IMR-90 (cell line): Measurements from ENCODE around the gene KRTAP10-11. TPM values are rescaled to one million over a fixed set of nuclear protein-coding genes. Genes with fewer than 3 reads are reported as not detected.

Source experiments
- ATAC-seq: fragments of 200-7000 bp; cut with Tn5 transposase; 2 replicates; pipeline ENCODE4 v1.9.1; 2020; ENCODE audit warnings: low read depth, mild to moderate bottlenecking, moderate library complexity
- BruUV-seq: library from RNA; stranded (reverse); fragments of 400-500 nt; replicated peaks from 2 replicates; lab custom pipeline; 2021; lab: Mats Ljungman, UMichigan
- CTCF ChIA-PET: fragments of 300-600 bp; formaldehyde crosslinking; extraction: SDS; loops from one replicate; lab custom pipeline; 2021; ENCODE audit warnings: antibody characterized with exemption; lab: Yijun Ruan, JAX
- POLR2A ChIA-PET: fragments of 300-600 bp; sonication (Branson Sonifier 250); formaldehyde crosslinking; loops from one replicate; lab custom pipeline; 2022; ENCODE audit warnings: antibody characterized with exemption; ENCODE audit not compliant: unreplicated experiment; lab: Charles Lee
- DNase-seq: peaks from one replicate; pipeline ENCODE4 v3.0.0; 2013
- H2AFZ ChIP-seq: replicated peaks from 2 replicates; pipeline ENCODE3; 2013; ENCODE audit warnings: low read length, mild to moderate bottlenecking; ENCODE audit not compliant: poor library complexity
- H2AK5ac ChIP-seq: 2 replicates; pipeline ENCODE4 v1.6.1; 2013; ENCODE audit warnings: low read depth, low read length, inconsistent platforms
- H2AK9ac ChIP-seq: replicated peaks from 2 replicates; pipeline ENCODE3; 2013; ENCODE audit warnings: mild to moderate bottlenecking, low read depth, low read length, moderate library complexity; ENCODE audit not compliant: poor library complexity
- H2BK120ac ChIP-seq: 2 replicates; pipeline ENCODE4 v1.6.1; 2013; ENCODE audit warnings: low read depth, low read length, inconsistent platforms
- H2BK15ac ChIP-seq: 3 replicates; pipeline ENCODE4 v1.6.1; 2013; ENCODE audit warnings: low read depth, low read length, inconsistent platforms
- H2BK20ac ChIP-seq: 2 replicates; pipeline ENCODE4 v1.6.1; 2013; ENCODE audit warnings: low read depth, mild to moderate bottlenecking, inconsistent platforms, low read length, moderate library complexity
- H2BK5ac ChIP-seq: 2 replicates; pipeline ENCODE4 v1.6.1; 2013; ENCODE audit warnings: mild to moderate bottlenecking, low read depth, low read length, inconsistent platforms; ENCODE audit not compliant: poor library complexity, severe bottlenecking
- H3K14ac ChIP-seq: replicated peaks from 2 replicates; pipeline ENCODE4 v1.6.1; 2013; ENCODE audit warnings: low read depth, low read length, inconsistent platforms
- H3K18ac ChIP-seq: 2 replicates; pipeline ENCODE4 v1.6.1; 2013; ENCODE audit warnings: low read depth, low read length, control low read depth
- H3K23ac ChIP-seq: 2 replicates; pipeline ENCODE4 v1.6.1; 2013; ENCODE audit warnings: low read depth, low read length, inconsistent platforms
- H3K27ac ChIP-seq: 2 replicates; pipeline ENCODE4 v1.5.1; 2013; ENCODE audit warnings: mild to moderate bottlenecking, control low read depth, low read length; ENCODE audit not compliant: insufficient read depth
- H3K27me3 ChIP-seq: 2 replicates; pipeline ENCODE4 v1.6.1; 2013; ENCODE audit warnings: low read length; ENCODE audit not compliant: control insufficient read depth, insufficient read depth
- H3K36me3 ChIP-seq: 2 replicates; pipeline ENCODE4 v1.6.1; 2013; ENCODE audit warnings: low read length, mixed read lengths; ENCODE audit not compliant: control insufficient read depth, insufficient read depth
- H3K4ac ChIP-seq: 2 replicates; pipeline ENCODE4 v1.6.1; 2013; ENCODE audit warnings: low read depth, low read length, inconsistent platforms
- H3K4me1 ChIP-seq: 2 replicates; pipeline ENCODE4 v1.6.1; 2013; ENCODE audit warnings: low read length, mixed read lengths; ENCODE audit not compliant: control insufficient read depth, insufficient read depth
- H3K4me2 ChIP-seq: 2 replicates; pipeline ENCODE4 v1.6.1; 2013; ENCODE audit warnings: low read depth, mild to moderate bottlenecking, control low read depth, low read length, moderate library complexity
- H3K4me3 ChIP-seq: 2 replicates; pipeline ENCODE4 v1.5.1; 2013; ENCODE audit warnings: low read depth, mild to moderate bottlenecking, control low read depth, low read length, moderate library complexity; ENCODE audit not compliant: insufficient read depth
- H3K56ac ChIP-seq: 2 replicates; pipeline ENCODE4 v1.6.1; 2013; ENCODE audit warnings: low read length, inconsistent platforms; ENCODE audit not compliant: insufficient read depth; ENCODE audit errors: extremely low read depth
- H3K79me1 ChIP-seq, 2 experiments: 2 replicates each; pipeline ENCODE4 v1.6.1; 2013; ENCODE audit warnings: low read length in 2 of 2, inconsistent platforms in 1 of 2, low read depth in 1 of 2
- H3K9ac ChIP-seq: 2 replicates; pipeline ENCODE4 v1.6.1; 2013; ENCODE audit warnings: low read depth, low read length, control low read depth
- H3K9me1 ChIP-seq: 2 replicates; pipeline ENCODE4 v1.6.1; 2013; ENCODE audit warnings: low read length, inconsistent platforms; ENCODE audit not compliant: insufficient read depth
- H3K9me3 ChIP-seq: 2 replicates; pipeline ENCODE4 v1.6.1; 2013; ENCODE audit warnings: low read length; ENCODE audit not compliant: control insufficient read depth, insufficient read depth
- H4K20me1 ChIP-seq: 2 replicates; pipeline ENCODE4 v1.6.1; 2013; ENCODE audit warnings: low read length, inconsistent platforms; ENCODE audit not compliant: insufficient read depth
- H4K5ac ChIP-seq: 2 replicates; pipeline ENCODE4 v1.6.1; 2013; ENCODE audit warnings: mild to moderate bottlenecking, low read depth, low read length, control low read depth
- H4K8ac ChIP-seq, 2 experiments: 2 replicates each; pipeline ENCODE4 v1.6.1; 2013; ENCODE audit warnings: low read depth in 2 of 2, low read length in 2 of 2, control low read depth in 1 of 2, inconsistent platforms in 1 of 2
- H4K91ac ChIP-seq: 2 replicates; pipeline ENCODE4 v1.6.1; 2013; ENCODE audit warnings: low read depth, low read length, inconsistent platforms; ENCODE audit not compliant: insufficient read depth
- BHLHE40 ChIP-seq: fragments of 150-350 bp; IDR thresholded peaks from 2 replicates; pipeline ENCODE4 v1.6.1; 2016; ENCODE audit warnings: mild to moderate bottlenecking, low read depth, low read length
- CEBPB ChIP-seq: IDR thresholded peaks from 2 replicates; pipeline ENCODE4 v1.6.1; 2012; ENCODE audit warnings: low read depth, low read length, improper control_type of control experiment
- CHD1 ChIP-seq: IDR thresholded peaks from 2 replicates; pipeline ENCODE4 v1.6.1; 2012; ENCODE audit warnings: low read depth, low read length, improper control_type of control experiment
- CTCF ChIP-seq: conservative IDR thresholded peaks from 2 replicates; pipeline ENCODE4 v1.5.1; 2012; ENCODE audit warnings: mild to moderate bottlenecking, low read depth, low read length, improper control_type of control experiment
- FOS ChIP-seq: fragments of 150-350 bp; IDR thresholded peaks from 2 replicates; pipeline ENCODE4 v1.6.1; 2016; ENCODE audit warnings: low read depth, low read length
- MAFK ChIP-seq: IDR thresholded peaks from 2 replicates; pipeline ENCODE4 v1.6.1; 2012; ENCODE audit warnings: low read depth, low read length, improper control_type of control experiment
- MAZ ChIP-seq: IDR thresholded peaks from 2 replicates; pipeline ENCODE4 v1.6.1; 2012; ENCODE audit warnings: low read depth, mild to moderate bottlenecking, low read length, improper control_type of control experiment, moderate library complexity, borderline replicate concordance
- MXI1 ChIP-seq: IDR thresholded peaks from 2 replicates; pipeline ENCODE4 v1.6.1; 2012; ENCODE audit warnings: low read depth, mild to moderate bottlenecking, low read length, moderate library complexity, borderline replicate concordance
- NFE2L2 ChIP-seq: fragments of 150-350 bp; IDR thresholded peaks from 2 replicates; pipeline ENCODE4 v1.6.1; 2016; ENCODE audit warnings: low read depth, mild to moderate bottlenecking, low read length
- POLR2A ChIP-seq: IDR thresholded peaks from 2 replicates; pipeline ENCODE4 v1.6.1; 2012; ENCODE audit warnings: mild to moderate bottlenecking, low read depth, low read length
- RAD21 ChIP-seq: IDR thresholded peaks from 2 replicates; pipeline ENCODE4 v1.6.1; 2012; ENCODE audit warnings: low read length, improper control_type of control experiment
- RCOR1 ChIP-seq: IDR thresholded peaks from 2 replicates; pipeline ENCODE4 v1.6.1; 2012; ENCODE audit warnings: mild to moderate bottlenecking, low read length, improper control_type of control experiment; ENCODE audit not compliant: insufficient replicate concordance
- RFX5 ChIP-seq: IDR thresholded peaks from 2 replicates; pipeline ENCODE4 v1.8.0; 2012; ENCODE audit warnings: low read depth, mild to moderate bottlenecking, low read length, moderate library complexity
- SMC3 ChIP-seq: fragments of 150-350 bp; IDR thresholded peaks from 2 replicates; pipeline ENCODE4 v1.6.1; 2016; ENCODE audit warnings: low read depth, mild to moderate bottlenecking, antibody characterized with exemption, low read length, moderate library complexity
- USF2 ChIP-seq: fragments of 150-350 bp; IDR thresholded peaks from 2 replicates; pipeline ENCODE4 v1.6.1; 2017; ENCODE audit warnings: mild to moderate bottlenecking, antibody characterized with exemption, low read length, low read depth
- WGBS, 2 experiments: methylation state at CpG; one replicate each; pipeline versions ENCODE4 v1.1.5 to v1.1.7; 2013; ENCODE audit warnings: missing lambda C conversion rate in 2 of 2; ENCODE audit not compliant: insufficient read length in 1 of 2; ENCODE audit errors: extremely low coverage in 2 of 2; 5-methylcytosine and 5-hydroxymethylcytosine counted together
- dilution Hi-C: fragments of 300-500 bp; cut with HindIII; formaldehyde crosslinking; loops from one replicate; pipeline ENCODE4 v1.14.3; 2018; ENCODE audit warnings: low sequenced_read_pairs; ENCODE audit not compliant: unreplicated experiment
- in situ Hi-C: fragments of 300-500 bp; cut with MboI; formaldehyde crosslinking; loops from 3 replicates; pipeline ENCODE4 v1.14.3; 2019; ENCODE audit warnings: low sequenced_read_pairs, inconsistent platforms, mixed read lengths
- intact Hi-C: fragments of 100-400 bp; cut with micrococcal nuclease; formaldehyde crosslinking; loops from 2 replicates; pipeline ENCODE4 v1.10.0; 2022
- polyA plus RNA-seq, 3 experiments: library from polyadenylated mRNA; depleted of rRNA; stranded (reverse); fragments of >200 nt; gene quantifications; 2 replicates each; pipeline ENCODE4 v1.2.3, GENCODE V29; 2012; ENCODE audit warnings: low replicate concordance in 1 of 3
- total RNA-seq: library from RNA; depleted of rRNA; stranded (reverse); fragments of >200 nt; gene quantifications from 2 replicates; pipeline ENCODE4 v1.2.3, GENCODE V29; 2012

The KRTAP10-11 gene
- total and polyA plus RNA-seq, 2 of the 4 experiments (the other 2 are of a cell fraction): not detected

DNA sequence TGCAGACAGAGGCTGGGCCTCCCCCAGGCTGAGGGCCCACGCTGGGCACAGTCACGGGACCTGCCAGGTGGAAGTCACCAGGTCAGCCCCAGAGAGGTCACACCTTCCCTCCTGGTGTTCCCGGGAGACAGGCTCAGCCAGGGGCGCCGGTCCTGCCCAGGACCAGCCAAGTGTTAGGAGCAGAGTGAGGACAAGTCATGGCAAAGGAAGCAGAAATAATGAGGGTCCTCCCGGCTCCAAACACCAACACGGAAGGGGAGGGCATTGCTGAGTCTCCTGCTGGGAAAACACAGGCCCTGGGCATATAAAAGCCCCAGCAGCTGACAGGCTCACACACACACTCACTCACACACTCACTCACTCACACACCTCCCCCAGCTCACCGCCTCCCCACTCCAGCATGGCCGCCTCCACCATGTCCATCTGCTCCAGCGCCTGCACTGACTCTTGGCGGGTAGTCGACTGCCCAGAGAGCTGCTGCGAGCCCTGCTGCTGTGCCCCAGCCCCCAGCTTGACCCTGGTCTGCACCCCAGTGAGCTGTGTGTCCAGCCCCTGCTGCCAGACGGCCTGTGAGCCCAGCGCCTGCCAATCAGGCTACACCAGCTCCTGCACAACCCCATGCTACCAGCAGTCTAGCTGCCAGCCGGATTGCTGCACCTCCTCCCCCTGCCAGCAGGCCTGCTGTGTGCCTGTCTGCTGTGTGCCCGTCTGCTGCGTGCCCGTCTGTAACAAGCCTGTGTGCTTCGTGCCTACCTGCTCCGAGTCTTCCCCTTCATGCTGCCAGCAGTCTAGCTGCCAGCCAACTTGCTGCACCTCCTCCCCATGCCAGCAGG, 9.0 kb upstream of the KRTAP10-11 start, which contains the start of gene KRTAP10-10:
KRTAP10-10 (plus strand) TSS at position 339 of the 833 bp plus-strand sequence; CDS start at position 401, 62 bp downstream.
- DNase-seq (no peak), ATAC-seq (no peak)
- no peaks in the 10 kb centered on the region; the same call in 1 of the 2 replicates for H3K27me3 ChIP-seq
- dilution Hi-C loops: no loop called here
- 30% methylated on average over 2 of the region's 21 CpGs; no CpG with 5 or more reads in 1 of the 2 experiments for WGBS, 2 experiments
- H3K14ac ChIP-seq: no peak within 1 kb of the TSS
- H3K9me1 ChIP-seq: no peaks in the 10 kb centered on the region
- H2AFZ ChIP-seq: peak within 1 kb of the TSS; percentile 32
- H2AK5ac ChIP-seq: no peak within 1 kb of the TSS
- H3K18ac ChIP-seq: no peak within 1 kb of the TSS
- no peak within 1 kb of the TSS for H3K4me2 ChIP-seq
- H2BK15ac ChIP-seq: no peak within 1 kb of the TSS
- H4K20me1 ChIP-seq: no peaks in the 10 kb centered on the region
- intact Hi-C loops: no loop called here
- no peak within 1 kb of the TSS for H2BK20ac ChIP-seq
- no peaks in the 10 kb centered on the region for H3K36me3 ChIP-seq
- H3K4me3 ChIP-seq: no peak within 1 kb of the TSS
- no peak within 1 kb of the TSS for H4K91ac ChIP-seq
- in situ Hi-C loops: no loop called here
- no peak within 1 kb of the TSS for H3K27ac ChIP-seq
- H4K5ac ChIP-seq: no peak within 1 kb of the TSS
- no peak within 1 kb of the TSS for H4K8ac ChIP-seq
- H2AK9ac ChIP-seq: no peak within 1 kb of the TSS
- H3K79me1 ChIP-seq: no peaks in the 10 kb centered on the region
- H3K4me1 ChIP-seq: no peaks in the 10 kb centered on the region
- no peak within 1 kb of the TSS for H3K56ac ChIP-seq
- H3K9me3 ChIP-seq: 0 out of 2 replicates have a peak, but pooled peaks cover 5% of the 10 kb centered on the region
- ChIA-PET CTCF (no interaction called here), POLR2A (no interaction called here)
- no peak within 1 kb of the TSS for H2BK5ac ChIP-seq
- no peak within 1 kb of the TSS for H2BK120ac ChIP-seq
- H3K4ac ChIP-seq: no peak within 1 kb of the TSS
- H3K9ac ChIP-seq: no peak within 1 kb of the TSS
- BruUV-seq: no TSS peak
- no peak within 1 kb of the TSS for H3K23ac ChIP-seq
- TF ChIP-seq RAD21 (no peak), BHLHE40 (no peak), MAFK (no peak), MXI1 (no peak), POLR2A (no peak), FOS (no peak), USF2 (no peak), CTCF (no peak), MAZ (no peak), RFX5 (no peak), CHD1 (no peak), RCOR1 (no peak), NFE2L2 (no peak), CEBPB (no peak), SMC3 (no peak)
